HG02588 (cell line): ENCODE results near the gene PCBD2.
"Not testable (repeated sequence)": the region's sequence is repeated elsewhere in the genome, so short reads cannot be mapped to it uniquely, and the experiment has no call there.

Experiments used
- ATAC-seq: cut with Tn5 transposase; IDR thresholded peaks from one replicate; pipeline ENCODE4 v1.9.1; 2021; ENCODE audit warnings: mild to moderate bottlenecking, moderate library complexity; ENCODE audit not compliant: unreplicated experiment

The PCBD2 gene

GRCh38 chr5:134998068-134998467 is 93.1 kb downstream of the PCBD2 start:
- ATAC-seq = not testable (repeated sequence)

GRCh38 chr5:135004376-135004775 is 99.4 kb downstream of the PCBD2 start:
- ATAC-seq = no peak

GRCh38 chr5:135005076-135005475 is 100.1 kb downstream of the PCBD2 start:
- no peak for ATAC-seq

GRCh38 chr5:135007305-135007704 is 102.4 kb downstream of the PCBD2 start:
- ATAC-seq = no peak

DNA sequence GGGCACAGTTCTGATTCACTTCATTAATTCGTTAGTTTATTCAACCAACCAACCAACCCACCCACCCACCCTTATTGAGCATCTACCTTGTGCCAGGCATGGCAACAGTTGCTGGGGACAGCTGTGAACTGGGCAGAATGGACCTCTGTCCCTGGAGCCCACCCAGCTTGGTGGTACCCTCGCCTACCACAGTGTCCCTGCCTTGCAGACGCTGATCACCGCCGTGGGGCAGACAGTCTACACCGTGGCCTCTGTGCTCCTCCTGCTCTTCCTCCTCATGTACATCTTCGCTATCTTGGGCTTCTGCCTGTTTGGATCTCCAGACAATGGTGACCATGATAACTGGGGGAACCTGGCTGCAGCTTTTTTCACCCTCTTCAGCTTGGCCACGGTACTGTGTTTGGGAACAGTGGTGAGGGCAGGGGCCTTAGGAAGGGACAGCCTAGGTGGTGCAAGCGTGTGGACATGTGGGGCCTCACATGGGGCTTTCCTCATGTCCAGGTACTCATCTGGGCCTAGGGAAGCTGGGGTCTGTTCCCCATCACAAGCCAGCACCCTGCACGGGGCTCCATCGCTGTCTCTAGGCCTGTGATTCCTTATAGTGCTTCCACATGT is 102.9 kb downstream of the PCBD2 start:
- ATAC-seq = no peak

- ATAC-seq = no peak
Observed at GRCh38 chr5:135008556-135008955, 103.6 kb downstream of the PCBD2 start.

GRCh38 chr5:135008981-135009735 is 104.2 kb downstream of the PCBD2 start:
- ATAC-seq = no peak

GRCh38 chr5:135009736-135010501 is 105.0 kb downstream of the PCBD2 start:
- no peak for ATAC-seq

GRCh38 chr5:135010502-135011354 is 105.8 kb downstream of the PCBD2 start:
- no peak for ATAC-seq

- ATAC-seq = no peak
Observed at GRCh38 chr5:135011355-135012032, 106.6 kb downstream of the PCBD2 start.

GRCh38 chr5:135012033-135012588 is 107.2 kb downstream of the PCBD2 start:
- no peak for ATAC-seq
